GM11168 (cell line): Measurements from ENCODE around the gene LRIG1.

ENCODE experiments used
- in situ Hi-C: fragments of 300-500 bp; cut with MboI; formaldehyde crosslinking; loops from one replicate; pipeline ENCODE4 v1.12.0; 2022; ENCODE audit warnings: low sequenced_read_pairs; ENCODE audit not compliant: unreplicated experiment

Gene LRIG1

DNA sequence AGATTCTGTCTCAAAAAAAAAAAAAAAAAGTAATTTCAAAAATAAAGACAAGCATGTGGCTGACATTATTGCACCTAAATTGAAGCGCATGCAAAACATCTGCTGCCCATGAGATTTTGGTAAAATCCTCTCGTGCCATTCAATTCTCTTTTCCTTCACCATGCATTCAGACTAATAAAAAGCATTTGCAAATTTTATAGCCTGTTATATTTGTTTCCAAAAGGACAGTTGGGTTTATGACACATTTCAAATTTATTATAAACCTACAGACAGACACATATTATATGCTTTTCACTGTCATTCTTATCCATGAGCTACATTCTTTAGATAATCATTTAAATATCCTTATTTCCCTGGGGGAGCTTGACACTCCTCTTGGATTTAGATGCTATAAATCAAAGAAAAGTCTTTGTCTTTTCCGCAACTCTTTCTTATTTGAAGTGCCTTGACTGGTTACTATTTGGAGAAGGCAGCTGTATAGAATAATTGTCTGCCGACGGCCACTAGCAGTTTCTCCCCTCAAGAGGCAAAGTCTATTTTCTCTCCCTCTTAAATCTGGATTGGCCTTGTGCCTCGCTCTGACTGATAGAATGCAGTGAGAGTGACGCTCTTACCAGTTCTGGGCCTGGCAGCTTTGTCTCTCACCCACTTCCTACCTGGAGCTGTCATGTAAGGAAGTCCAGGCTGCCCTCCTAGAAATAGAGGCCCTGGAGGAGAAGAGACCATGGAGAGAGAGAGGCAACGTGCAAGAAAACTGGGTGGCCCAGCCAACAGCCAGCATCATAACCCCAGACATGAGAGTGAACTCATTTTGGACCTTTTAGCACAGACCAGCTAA, 6.8 kb upstream of the LRIG1 start:
- in situ Hi-C loops: no loop called here

DNA sequence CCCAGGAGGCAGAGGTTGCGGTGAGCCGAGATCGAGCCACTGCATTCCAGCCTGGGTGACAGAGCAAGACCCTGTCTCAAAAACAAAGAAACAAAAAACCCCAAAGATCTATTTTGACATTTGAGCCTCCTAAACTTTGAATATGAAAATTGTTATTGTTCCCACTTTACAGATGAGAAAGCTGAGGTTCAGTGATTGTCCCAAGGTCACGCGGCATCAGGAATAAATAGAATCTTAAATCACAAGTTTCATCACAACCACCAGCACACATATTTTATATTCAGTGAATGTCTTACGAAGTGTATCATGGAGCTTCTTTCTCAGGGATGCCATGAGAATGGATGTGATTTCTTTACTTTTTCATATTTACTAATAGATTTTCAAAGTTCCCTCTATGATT, 5.3 kb upstream of the LRIG1 start:
- in situ Hi-C loops: no loop called here

DNA sequence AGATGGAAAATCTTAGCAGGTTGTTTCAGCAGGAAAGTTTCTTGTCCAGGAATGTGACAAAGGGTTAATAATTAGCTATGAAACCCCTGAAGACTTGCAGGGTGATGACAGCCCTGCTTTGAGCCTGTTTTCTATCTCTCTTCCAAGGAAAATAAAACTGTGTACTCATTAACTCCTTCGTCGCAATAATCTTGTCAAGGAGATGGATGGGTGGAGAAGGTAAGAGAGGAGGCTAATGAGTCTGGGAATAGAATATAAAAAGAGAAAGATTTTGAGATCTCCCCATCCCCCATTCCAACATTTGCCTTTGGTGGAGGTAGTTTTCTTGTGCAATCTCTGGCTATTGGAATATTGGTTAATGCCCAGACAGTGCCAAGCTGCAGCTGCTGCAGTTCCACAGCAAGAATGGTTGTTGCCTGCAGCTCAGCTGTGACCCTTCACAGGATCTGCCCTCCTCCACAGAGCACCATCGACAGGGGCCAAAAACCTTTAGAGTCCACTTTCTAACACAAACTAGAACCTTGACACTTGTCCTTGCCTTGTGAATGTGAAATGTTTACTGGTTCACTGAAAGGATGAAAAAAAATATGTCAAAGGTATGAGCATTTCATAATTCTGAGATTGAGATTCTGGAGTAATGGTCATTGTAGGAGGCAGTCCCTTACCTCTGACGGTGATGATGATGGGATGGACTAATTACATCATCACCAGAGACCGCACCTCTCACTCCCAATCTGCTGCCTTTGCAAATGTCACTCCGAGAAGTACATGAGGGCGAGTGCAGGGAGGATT, 4.2 kb upstream of the LRIG1 start:
- in situ Hi-C loops: no loop called here

DNA sequence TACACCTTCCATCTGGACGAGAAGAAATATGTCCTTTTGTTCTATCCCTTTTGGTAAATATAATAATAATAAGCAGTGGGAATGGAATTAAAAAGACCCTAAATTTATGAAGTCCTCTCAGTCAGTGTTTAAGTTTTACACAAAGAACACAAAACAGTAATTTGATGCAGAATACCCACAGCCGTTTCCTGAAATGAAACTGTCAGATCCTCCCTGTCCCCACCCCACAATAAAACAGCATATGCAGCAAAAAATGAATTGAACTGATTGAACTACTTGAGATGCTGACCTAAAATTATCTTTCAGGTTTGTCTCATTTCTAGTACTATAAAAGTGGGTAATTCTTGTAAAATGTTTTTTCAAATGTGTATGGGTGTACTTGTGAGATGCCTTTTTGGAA, 2.2 kb upstream of the LRIG1 start:
- in situ Hi-C loops: no loop called here

DNA sequence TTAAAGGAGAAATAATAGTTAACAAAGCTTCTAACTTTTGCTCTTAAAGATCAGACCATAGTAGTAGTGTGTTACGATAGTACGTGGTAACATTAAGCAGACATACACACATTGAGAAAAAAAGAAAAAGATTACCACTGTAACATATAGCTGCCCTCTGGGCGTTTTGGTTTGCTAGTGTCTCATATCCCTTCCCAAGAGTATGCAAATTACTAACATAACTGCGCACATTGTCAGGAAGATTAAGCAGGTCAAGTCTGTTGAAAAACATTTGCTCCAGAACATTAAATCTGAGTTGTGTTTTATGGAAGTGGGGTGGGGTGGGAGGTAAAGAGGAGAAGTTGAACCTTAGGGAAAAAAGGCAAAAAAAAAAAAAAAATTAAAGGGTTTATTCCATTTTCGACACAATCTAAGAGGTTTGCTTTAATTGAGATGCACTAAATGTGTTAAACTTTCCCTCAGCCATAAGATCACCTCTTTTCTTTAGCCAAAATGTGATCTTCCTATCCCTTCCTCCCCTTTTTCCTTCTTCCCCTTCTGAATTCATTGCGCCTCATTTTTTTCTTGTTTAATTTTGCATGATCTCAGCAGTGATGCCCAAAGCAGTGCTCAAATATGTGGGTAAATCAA, 1.5 kb upstream of the LRIG1 start:
- in situ Hi-C loops: no loop called here

DNA sequence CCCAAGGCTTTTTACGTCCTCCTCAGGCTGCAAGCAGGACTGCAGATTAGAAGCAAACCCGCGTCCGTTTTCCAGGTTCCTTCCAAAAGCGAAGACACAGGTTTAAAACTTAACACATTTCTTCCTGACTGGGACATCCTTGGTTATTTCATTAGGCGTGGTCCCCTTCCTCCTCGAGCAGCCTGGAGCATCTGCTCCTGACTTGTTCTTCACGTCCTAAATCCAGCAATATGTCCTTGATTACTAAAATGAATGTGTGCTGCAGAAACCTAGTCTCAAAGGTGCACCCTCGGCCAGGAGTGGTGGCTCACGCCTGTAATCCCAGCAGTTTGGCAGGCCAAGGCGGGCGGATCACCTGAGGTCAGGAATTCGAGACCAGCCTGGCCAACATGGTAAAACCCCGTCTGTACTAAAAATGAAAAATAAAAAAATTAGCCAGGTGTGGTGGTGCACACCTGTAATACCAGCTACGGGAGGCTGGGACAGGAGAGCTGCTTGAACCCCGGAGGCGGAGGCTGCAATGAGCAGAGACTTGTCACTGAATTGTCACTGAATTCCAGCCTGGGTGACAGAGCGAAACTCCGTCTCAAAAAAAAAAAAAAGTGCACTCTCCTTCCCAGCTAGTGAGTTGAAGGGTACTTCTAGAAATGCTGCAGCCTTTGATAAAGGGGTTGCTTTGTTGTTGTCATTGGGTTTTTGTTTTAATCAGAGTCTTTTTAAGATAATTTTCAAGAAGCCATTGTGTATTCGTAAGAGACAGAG, 842 bp upstream of the LRIG1 start:
- in situ Hi-C loops: no loop called here

DNA sequence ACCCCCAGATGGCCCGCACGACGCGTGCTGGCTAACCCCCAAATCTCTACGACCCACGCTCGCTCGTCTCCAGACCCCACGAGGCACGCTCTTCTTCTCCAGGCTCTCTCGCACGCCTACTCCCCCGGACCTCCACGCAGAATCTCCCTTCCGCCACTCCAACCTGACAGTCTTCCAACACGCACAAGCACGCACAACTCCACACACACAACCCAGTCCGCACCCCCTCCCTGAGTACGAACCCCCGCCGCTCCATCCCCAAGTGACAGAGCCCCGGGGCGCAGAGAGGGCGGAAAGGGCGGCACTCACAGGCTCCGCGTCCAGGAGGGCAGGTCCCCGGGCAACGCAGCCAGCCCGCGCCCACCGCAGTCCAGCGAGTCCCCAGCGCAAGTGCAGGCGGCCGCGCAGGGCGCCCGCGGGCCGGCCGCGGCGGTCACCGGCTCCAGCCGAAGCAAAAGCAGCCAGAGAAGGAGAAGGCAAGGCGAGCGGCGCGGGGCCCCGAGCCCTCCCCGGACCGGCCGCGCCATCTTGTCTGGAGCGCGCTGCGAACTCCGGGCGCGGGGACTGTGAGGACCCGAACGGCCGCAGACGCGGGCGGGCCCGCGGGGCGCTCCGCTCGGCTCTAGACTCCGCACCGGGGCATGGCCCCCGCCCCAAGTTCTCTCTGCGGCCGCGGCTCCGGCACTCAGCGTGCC, 794 bp downstream of the LRIG1 start:
- in situ Hi-C loops: no loop called here

DNA sequence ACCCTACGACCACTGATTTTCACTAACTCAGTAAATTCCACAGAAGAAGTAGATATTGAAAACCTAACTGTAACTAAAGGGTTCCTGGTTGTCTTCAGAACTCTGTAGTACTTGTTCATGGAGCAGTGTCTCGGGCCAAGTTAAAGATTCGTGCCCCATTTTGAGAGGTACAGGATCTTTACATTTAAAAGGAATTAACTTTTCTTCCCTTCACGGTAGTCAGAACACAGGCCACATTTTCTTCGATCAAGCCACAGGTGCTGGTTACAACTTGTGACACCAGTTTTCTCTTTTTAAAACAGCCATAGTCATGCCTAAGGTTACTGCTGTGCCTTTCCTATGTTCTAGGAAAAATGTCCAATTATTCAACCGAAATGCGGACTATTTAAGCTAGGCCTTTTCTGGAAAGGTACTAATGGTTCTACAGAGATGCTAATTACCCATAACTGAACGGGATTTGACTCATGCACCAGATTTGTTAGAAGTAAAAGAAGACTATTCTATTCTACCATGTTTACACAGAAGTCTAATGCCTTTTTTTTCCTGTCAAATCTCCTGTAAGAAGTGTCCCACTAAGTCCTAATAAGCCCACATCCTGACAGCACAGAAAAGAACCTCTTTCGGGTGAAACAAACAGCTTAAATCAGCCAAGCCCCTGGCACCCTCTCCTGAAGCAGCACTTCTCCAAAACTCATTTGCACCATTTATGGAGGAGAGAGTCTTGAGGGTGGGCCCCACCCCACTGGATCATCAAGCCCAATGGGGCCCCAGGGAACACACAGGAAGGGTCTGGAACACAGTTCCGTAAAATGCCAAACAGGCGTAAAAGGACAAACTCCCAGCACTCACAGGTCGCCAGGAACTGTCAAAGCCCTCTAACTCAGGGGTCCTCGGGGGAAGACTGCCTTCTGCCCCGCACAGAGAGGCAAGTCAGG, 1.9 kb downstream of the LRIG1 start:
- in situ Hi-C loops: no loop called here

DNA sequence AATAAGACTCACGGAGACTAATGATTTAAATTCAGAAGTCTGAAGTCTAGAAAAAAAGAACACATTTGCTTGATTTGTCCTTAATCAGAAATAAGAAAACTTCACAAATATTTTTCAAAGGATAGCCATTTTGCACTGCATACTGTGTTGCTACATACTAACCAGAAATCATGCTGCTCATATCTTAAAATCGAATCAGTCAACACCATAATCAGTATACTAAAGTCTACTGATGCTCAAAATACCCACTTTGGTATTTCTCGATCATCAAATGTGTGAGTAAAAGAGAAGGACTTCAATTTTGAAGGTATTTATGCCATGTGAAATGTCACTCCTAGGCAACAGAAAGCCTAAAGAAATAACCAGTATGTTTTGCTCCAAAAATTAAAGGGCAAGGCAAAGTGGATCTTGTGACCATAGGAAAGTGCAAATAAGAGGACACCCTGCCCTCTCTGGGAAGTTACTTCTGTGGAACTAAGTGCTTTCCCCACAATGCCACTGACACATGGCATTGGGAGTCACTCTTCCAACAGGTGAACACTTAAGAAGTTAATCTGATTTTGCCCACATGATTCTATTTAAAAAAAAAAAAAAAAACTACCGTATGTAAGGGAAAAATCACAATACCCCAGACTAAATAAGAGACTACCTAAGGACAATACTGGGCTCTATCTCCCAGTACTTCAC, 2.7 kb downstream of the LRIG1 start:
- in situ Hi-C loops: no loop called here

DNA sequence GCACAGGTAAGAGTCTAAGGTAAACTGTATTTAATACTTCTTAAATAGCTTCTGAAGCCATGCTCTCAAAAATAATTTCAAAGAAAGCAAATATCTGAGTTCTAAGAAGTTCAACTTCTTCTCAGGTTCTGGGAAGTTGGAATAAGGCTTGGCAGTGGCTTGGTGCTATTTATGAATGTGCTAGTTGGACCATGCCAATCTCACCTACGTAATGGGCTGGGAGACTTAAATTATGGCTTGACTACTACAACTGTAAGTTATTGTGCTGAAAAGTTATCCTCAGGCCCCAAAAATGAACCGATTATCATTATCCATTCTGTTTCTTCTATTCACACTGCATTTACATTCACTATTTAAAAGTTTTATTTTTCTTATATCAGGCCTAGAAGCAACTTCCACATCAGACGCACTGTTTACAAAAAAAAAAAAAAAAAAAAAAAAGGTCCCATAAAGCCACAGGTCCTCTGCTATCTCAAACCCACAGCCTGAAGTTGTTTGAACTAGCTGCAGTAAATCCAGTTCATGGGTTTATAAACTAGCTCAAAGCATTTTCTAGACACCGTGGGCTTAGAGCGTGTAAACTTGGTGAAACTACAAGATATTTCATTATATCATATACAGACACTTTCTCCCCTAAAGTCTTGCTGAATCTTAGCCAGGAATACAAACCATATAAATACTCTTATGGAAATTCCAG, 3.4 kb downstream of the LRIG1 start:
- in situ Hi-C loops: no loop called here

DNA sequence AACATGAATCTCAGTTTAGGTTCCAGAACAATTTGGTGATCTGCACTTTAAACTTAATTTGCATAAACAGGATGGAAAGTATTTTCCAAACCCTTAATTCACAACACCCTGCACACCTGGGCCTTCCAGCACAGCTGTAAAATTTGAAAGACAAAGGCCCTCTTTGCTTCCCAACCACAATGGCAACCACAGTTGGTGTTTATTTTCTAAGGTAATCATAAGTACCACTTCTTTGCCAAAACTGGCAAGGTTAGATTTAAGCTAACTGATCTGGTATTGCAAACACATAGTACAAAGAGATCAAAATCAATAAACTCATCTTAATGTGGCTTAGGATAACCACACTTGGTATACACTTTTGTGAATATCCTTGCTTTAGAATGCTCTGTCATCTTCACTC, 4.1 kb downstream of the LRIG1 start:
- in situ Hi-C loops: no loop called here

DNA sequence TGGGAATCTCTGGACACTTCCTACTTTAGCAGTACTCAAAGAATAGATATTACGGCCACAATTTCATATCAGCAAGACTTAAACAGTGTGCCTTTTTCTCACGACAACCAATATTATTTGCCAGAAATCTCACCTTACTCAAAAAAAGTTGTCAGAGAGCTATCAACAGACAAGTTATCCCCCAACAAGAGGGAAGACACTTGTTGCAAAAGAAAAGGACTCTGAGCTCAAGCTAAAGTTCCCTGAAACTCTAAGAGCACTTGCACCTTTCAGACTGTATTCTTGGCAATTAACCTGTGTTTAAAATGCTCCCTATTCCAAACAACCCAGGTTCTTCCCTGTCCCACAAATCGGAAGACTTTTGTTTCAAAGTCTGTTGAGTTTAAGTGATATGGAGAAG, 4.5 kb downstream of the LRIG1 start:
- in situ Hi-C loops: no loop called here

DNA sequence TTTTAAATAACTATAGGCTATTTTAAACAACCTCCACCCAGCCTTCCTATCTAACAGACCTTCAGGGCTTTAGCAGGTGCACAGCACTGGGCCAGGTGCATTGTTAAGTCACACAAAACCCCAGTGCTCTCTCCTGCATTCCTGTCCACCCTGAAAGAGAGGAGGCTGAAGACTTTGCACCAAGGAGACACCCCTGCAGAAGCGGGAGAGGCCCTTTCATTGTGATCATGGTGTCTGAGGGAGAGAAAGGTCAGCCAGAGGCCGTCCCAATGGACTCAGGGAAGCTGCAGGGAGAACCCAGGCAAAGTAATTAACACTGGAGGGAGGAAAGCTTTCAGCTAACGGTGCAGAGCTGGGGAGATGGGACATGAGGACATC, 5.2 kb downstream of the LRIG1 start:
- in situ Hi-C loops: no loop called here

DNA sequence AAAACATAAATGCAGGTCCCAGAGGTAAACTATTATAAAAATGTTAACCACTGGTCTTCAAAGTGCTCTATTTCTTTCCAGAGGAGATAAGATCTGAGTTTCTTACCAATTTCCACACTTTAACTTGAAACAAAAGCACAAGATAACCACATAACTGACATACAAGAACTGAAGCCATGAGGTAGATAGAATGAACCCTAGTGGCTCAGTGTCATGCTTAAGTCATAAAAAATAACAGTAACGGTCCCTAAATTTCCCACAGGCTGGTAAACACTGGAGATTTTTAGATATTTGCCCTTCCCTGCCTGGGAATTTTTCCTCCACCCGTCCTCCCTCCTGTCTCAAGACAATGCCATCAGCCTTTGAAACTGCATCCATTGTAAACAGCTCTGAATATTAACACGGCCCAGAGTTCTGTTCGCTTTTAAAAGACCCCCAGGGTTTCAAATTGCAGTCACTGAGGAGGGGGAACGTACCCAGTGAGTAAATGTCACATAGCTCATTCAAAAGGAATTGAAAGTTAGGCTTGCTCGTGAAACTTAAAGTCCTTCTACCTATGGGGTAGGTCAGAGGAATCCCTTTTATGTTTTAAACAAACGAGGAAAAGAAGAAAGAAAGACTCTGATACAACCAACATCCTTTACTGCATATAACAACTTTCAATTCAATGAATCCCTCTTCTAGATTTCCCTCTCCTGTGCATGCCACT, 5.7 kb downstream of the LRIG1 start:
- in situ Hi-C loops: no loop called here

DNA sequence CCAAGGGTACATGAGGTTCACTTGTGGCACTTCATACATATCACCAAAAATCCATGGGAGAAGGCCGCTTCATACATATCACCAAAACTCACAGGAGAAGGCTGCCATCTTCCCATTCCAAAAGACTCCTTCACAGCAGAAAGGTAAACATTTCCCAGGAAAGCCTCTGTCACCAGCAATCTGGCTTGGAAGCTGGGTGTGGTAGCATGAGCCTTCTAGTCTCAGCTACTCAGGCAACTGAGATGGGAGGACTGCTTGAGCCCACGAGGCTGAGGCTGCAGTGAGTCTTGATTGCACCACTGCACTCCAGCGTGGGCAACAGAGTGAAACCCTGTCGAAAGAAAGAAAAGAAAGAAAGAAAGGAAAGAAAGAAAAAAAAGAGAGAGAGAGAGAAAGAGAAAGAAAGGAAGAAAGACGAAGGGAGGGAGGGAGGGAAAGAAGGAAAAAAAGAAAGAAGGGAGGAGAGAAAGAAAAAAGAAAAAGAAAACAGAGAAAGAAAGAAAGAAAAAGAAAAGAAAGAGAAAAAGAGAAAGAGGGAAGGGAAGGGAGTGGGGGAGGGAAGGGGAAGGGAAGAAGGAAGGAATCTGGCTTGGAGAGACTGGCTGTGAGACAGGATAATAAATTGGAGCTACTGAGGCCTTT, 7.2 kb downstream of the LRIG1 start:
- in situ Hi-C loops: no loop called here

DNA sequence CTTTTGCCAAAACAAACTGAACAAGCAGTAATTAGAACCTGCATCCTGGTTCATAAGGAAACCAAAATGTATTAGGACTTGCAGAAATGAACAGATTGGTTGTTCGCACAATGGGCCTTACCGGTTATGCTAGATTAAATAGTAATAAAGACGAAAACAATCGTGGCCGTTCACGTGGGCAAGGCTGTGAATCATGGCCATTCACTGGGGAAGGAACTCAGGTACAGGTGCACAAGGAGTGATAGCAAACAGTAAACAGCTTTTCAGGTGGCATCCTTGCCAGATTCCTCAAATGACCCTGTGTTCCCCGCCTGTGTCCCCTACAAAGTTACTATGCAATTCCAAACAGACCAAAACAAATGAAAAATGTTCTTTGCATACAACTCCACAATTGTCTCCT, 8.2 kb downstream of the LRIG1 start:
- in situ Hi-C loops: no loop called here

DNA sequence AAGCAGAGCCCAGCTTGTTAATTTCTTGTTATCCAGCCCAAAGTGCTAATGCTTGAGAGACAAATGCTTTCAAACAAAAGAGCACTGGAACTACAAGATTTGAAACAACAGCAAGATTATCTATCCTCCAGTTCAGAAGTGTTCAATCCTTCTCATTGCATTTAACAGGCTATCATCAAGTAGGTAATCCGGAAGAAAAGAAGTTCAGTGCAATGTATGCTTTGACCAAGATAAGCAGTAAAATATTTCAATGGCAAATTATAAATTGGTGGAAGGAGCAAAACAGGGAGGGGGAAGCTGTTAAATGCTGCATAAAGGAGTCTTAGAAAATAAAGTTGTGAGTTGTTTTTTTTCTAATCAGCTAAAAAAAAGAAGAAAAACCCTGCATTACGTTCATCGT, 8.8 kb downstream of the LRIG1 start:
- in situ Hi-C loops: no loop called here
